GM21825 (cell line): Measurements from ENCODE around the gene DCLK1.
"Not testable (repeated sequence)": the region's sequence is repeated elsewhere in the genome, so short reads cannot be mapped to it uniquely, and the experiment has no call there.

Experiments used
- ATAC-seq: cut with Tn5 transposase; IDR thresholded peaks from one replicate; pipeline ENCODE4 v1.9.1; 2021; ENCODE audit warnings: mild to moderate bottlenecking, moderate library complexity; ENCODE audit not compliant: unreplicated experiment

DCLK1 gene

GRCh38 chr13:36088463-36088862 is 42.7 kb downstream of the DCLK1 start:
- no peak for ATAC-seq

GRCh38 chr13:36088001-36088400 is 43.2 kb downstream of the DCLK1 start:
- no peak for ATAC-seq

GRCh38 chr13:36086117-36086516 is 45.1 kb downstream of the DCLK1 start:
- ATAC-seq = no peak

GRCh38 chr13:36084131-36084530 is 47.1 kb downstream of the DCLK1 start:
- ATAC-seq = no peak

GRCh38 chr13:36082806-36083205 is 48.4 kb downstream of the DCLK1 start:
- ATAC-seq = no peak

GRCh38 chr13:36082396-36082795 is 48.8 kb downstream of the DCLK1 start:
- no peak for ATAC-seq

GRCh38 chr13:36076211-36076610 is 55.0 kb downstream of the DCLK1 start:
- no peak for ATAC-seq

GRCh38 chr13:36074659-36075058 is 56.5 kb downstream of the DCLK1 start:
- no peak for ATAC-seq

GRCh38 chr13:36072152-36072935 is 58.8 kb downstream of the DCLK1 start:
- ATAC-seq = no peak

- ATAC-seq = not testable (repeated sequence)
Measured at GRCh38 chr13:36070504-36071192, 60.5 kb downstream of the DCLK1 start.

GRCh38 chr13:36069881-36070366 is 61.3 kb downstream of the DCLK1 start:
- ATAC-seq = no peak

GRCh38 chr13:36068991-36069390 is 62.2 kb downstream of the DCLK1 start:
- ATAC-seq = no peak

GRCh38 chr13:36068566-36068965 is 62.6 kb downstream of the DCLK1 start:
- ATAC-seq = no peak

GRCh38 chr13:36067746-36068381 is 63.3 kb downstream of the DCLK1 start:
- no peak for ATAC-seq

GRCh38 chr13:36062249-36062648 is 68.9 kb downstream of the DCLK1 start:
- ATAC-seq = no peak

- no peak for ATAC-seq
Measured at GRCh38 chr13:36061621-36062020, 69.6 kb downstream of the DCLK1 start.

- no peak for ATAC-seq
Measured at GRCh38 chr13:36061054-36061453, 70.1 kb downstream of the DCLK1 start.

- no peak for ATAC-seq
Measured at GRCh38 chr13:36059321-36059720, 71.9 kb downstream of the DCLK1 start.

- no peak for ATAC-seq
Measured at GRCh38 chr13:36058116-36058515, 73.1 kb downstream of the DCLK1 start.

- no peak for ATAC-seq
Measured at GRCh38 chr13:36057547-36057946, 73.6 kb downstream of the DCLK1 start.

GRCh38 chr13:36057041-36057440 is 74.1 kb downstream of the DCLK1 start:
- ATAC-seq = no peak

GRCh38 chr13:36055366-36055765 is 75.8 kb downstream of the DCLK1 start:
- ATAC-seq = no peak
